PC-3 (cell line): ENCODE results near the gene VKORC1L1. TPM values are rescaled to one million over a fixed set of nuclear protein-coding genes. Genes with fewer than 3 reads are reported as not detected.
"Not testable (repeated sequence)": the region's sequence is repeated elsewhere in the genome, so short reads cannot be mapped to it uniquely, and the experiment has no call there.

Experiments
- ATAC-seq: fragments of 200-7000 bp; cut with Tn5 transposase; 2 replicates; pipeline ENCODE4 v1.9.1; 2020; ENCODE audit warnings: mild to moderate bottlenecking, moderate library complexity
- BruUV-seq: library from RNA; stranded (reverse); fragments of 400-500 nt; replicated peaks from 2 replicates; lab custom pipeline; 2021; lab: Mats Ljungman, UMichigan
- CTCF ChIA-PET: fragments of 300-600 bp; sonication (Branson Sonifier 250); formaldehyde crosslinking; loops from one replicate; lab custom pipeline; 2022; ENCODE audit warnings: antibody characterized with exemption; lab: Charles Lee
- POLR2A ChIA-PET: fragments of 300-600 bp; sonication (Branson Sonifier 250); formaldehyde crosslinking; loops from one replicate; lab custom pipeline; 2022; ENCODE audit warnings: antibody characterized with exemption; ENCODE audit not compliant: unreplicated experiment; lab: Charles Lee
- DNase-seq: peaks from one replicate; pipeline ENCODE4 v3.0.0-alpha.2; 2015
- H2AFZ ChIP-seq: fragments of 300-600 bp; sonication (generic); 2 replicates; pipeline ENCODE4 v1.6.0; 2016; ENCODE audit warnings: antibody characterized with exemption, low read length
- H3F3A ChIP-seq: fragments of 300-600 bp; sonication (generic); one replicate; pipeline ENCODE4 v1.6.0; 2017; ENCODE audit warnings: antibody characterized with exemption, low read length, control low read depth, mild to moderate bottlenecking; ENCODE audit not compliant: unreplicated experiment
- H3K27ac ChIP-seq: fragments of 300-600 bp; sonication (generic); 2 replicates; pipeline ENCODE4 v1.5.1; 2016; ENCODE audit warnings: mild to moderate bottlenecking, low read length
- H3K27me3 ChIP-seq: fragments of 300-600 bp; sonication (generic); 2 replicates; pipeline ENCODE4 v1.6.1; 2016; ENCODE audit warnings: low read length, mixed read lengths
- H3K36me3 ChIP-seq: fragments of 300-600 bp; sonication (generic); 2 replicates; pipeline ENCODE4 v1.6.1; 2016; ENCODE audit warnings: low read depth, mixed run types, low read length, mixed read lengths
- H3K4me1 ChIP-seq: fragments of 300-600 bp; sonication (generic); 2 replicates; pipeline ENCODE4 v1.5.1; 2016; ENCODE audit warnings: low read length; ENCODE audit not compliant: insufficient read depth
- H3K4me2 ChIP-seq: fragments of 300-600 bp; sonication (generic); 2 replicates; pipeline ENCODE4 v1.6.0; 2016; ENCODE audit warnings: low read length
- H3K4me3 ChIP-seq: fragments of 300-600 bp; sonication (generic); 2 replicates; pipeline ENCODE4 v1.5.1; 2016; ENCODE audit warnings: mild to moderate bottlenecking, low read length, mixed read lengths
- H3K79me2 ChIP-seq: fragments of 300-600 bp; sonication (generic); 2 replicates; pipeline ENCODE4 v1.6.1; 2017; ENCODE audit warnings: low read length, mixed read lengths
- H3K9ac ChIP-seq: fragments of 300-600 bp; sonication (generic); 2 replicates; pipeline ENCODE4 v1.6.0; 2016; ENCODE audit warnings: mild to moderate bottlenecking, low read length
- H3K9me2 ChIP-seq: fragments of 300-600 bp; sonication (generic); replicated peaks from 2 replicates; pipeline ENCODE4 v1.6.1; 2016; ENCODE audit warnings: mixed run types, low read length, mixed read lengths
- H3K9me3 ChIP-seq: fragments of 300-600 bp; sonication (generic); 2 replicates; pipeline ENCODE4 v1.6.1; 2016; ENCODE audit warnings: low read length, mixed read lengths
- H4K20me1 ChIP-seq: fragments of 300-600 bp; sonication (generic); 2 replicates; pipeline ENCODE4 v1.6.1; 2016; ENCODE audit warnings: low read length, mixed read lengths
- CTCF ChIP-seq: fragments of 300-600 bp; sonication (generic); conservative IDR thresholded peaks from 2 replicates; pipeline ENCODE4 v1.5.1; 2017; ENCODE audit warnings: antibody characterized with exemption, low read depth, mild to moderate bottlenecking, low read length
- EZH2 ChIP-seq: fragments of 300-600 bp; sonication (generic); IDR thresholded peaks from one replicate; pipeline ENCODE4 v1.6.1; 2017; ENCODE audit warnings: antibody characterized with exemption, mild to moderate bottlenecking, low read length; ENCODE audit not compliant: unreplicated experiment
- EZH2phosphoT487 ChIP-seq: fragments of 300-600 bp; sonication (generic); IDR thresholded peaks from 2 replicates; pipeline ENCODE4 v1.6.1; 2018; ENCODE audit warnings: mild to moderate bottlenecking, antibody characterized with exemption, low read length, borderline replicate concordance
- intact Hi-C: fragments of 100-400 bp; cut with micrococcal nuclease; formaldehyde crosslinking; loops from 2 replicates; pipeline ENCODE4 v1.9.0; 2023
- total RNA-seq: library from RNA; depleted of rRNA; stranded (reverse); fragments of >200 nt; gene quantifications from 2 replicates; pipeline ENCODE4 v1.2.3, GENCODE V29; 2014

The VKORC1L1 gene
- total RNA-seq, 1 experiment from 2014 or later: 7.6 TPM

GRCh38 chr7:65832281-65832680, 40.6 kb upstream of the VKORC1L1 start:
- H3K4me3 ChIP-seq: no peak overlapping the region
- H3K9me3 ChIP-seq: no peaks in the 10 kb centered on the region
- no peaks in the 10 kb centered on the region for H3K79me2 ChIP-seq
- POLR2A ChIA-PET: no interaction called here
- no TSS peak for BruUV-seq
- H3K9ac ChIP-seq: no peak overlapping the region
- intact Hi-C loops: no loop called here
- ATAC-seq: no peak
- no peak overlapping the region for H2AFZ ChIP-seq
- no peaks in the 10 kb centered on the region for H4K20me1 ChIP-seq
- DNase-seq: peak; percentile 16
- no peak for TF ChIP-seq EZH2
- TF ChIP-seq CTCF: no peak
- no peak for TF ChIP-seq EZH2phosphoT487
- no peaks in the 10 kb centered on the region for H3K27me3 ChIP-seq
- no peak overlapping the region for H3K4me2 ChIP-seq
- H3K4me1 ChIP-seq: no peaks in the 10 kb centered on the region
- CTCF ChIA-PET: no interaction called here
- no peaks in the 10 kb centered on the region for H3K36me3 ChIP-seq
- H3K9me2 ChIP-seq: no peaks in the 10 kb centered on the region
- H3K27ac ChIP-seq: no peak overlapping the region
- no peaks in the 10 kb centered on the region for H3F3A ChIP-seq

- intact Hi-C loops, H3K4me2 ChIP-seq, H3K36me3 ChIP-seq, H3F3A ChIP-seq, H3K4me3 ChIP-seq, H3K27ac ChIP-seq, ATAC-seq, H3K9me2 ChIP-seq, H3K79me2 ChIP-seq, H3K4me1 ChIP-seq, CTCF ChIA-PET, BruUV-seq, DNase-seq, H4K20me1 ChIP-seq, H3K9ac ChIP-seq, H3K9me3 ChIP-seq, H2AFZ ChIP-seq, H3K27me3 ChIP-seq: not testable (repeated sequence)
- POLR2A ChIA-PET: interaction anchor here (0.6 kb wide), 1 partner anchor 22 kb away, joined by 3 read pairs; no protein-coding TSS in a partner anchor
These were observed 36.2 kb upstream of the VKORC1L1 start for GRCh38 chr7:65836684-65837083.

GRCh38 chr7:65837541-65837956, 35.3 kb upstream of the VKORC1L1 start:
- H3K79me2 ChIP-seq, H3K4me3 ChIP-seq, ATAC-seq, intact Hi-C loops, H4K20me1 ChIP-seq, H3K36me3 ChIP-seq, H3K9me3 ChIP-seq, H3K4me2 ChIP-seq, H2AFZ ChIP-seq, H3F3A ChIP-seq, H3K9me2 ChIP-seq, H3K27me3 ChIP-seq, H3K4me1 ChIP-seq, H3K27ac ChIP-seq, CTCF ChIA-PET, H3K9ac ChIP-seq: not testable (repeated sequence)
- TSS peak; percentile 13 for BruUV-seq
- POLR2A ChIA-PET: interaction anchor here (0.6 kb wide), 1 partner anchor 23 kb away, joined by 3 read pairs; no protein-coding TSS in a partner anchor
- DNase-seq: peak; percentile 25

GRCh38 chr7:65839846-65840245, 33.0 kb upstream of the VKORC1L1 start:
- H2AFZ ChIP-seq: no peak overlapping the region
- no peaks in the 10 kb centered on the region for H3K27me3 ChIP-seq
- intact Hi-C loops: no loop called here
- no peaks in the 10 kb centered on the region for H4K20me1 ChIP-seq
- no peak for ATAC-seq
- no peak for DNase-seq
- H3K4me1 ChIP-seq: no peaks in the 10 kb centered on the region
- no TSS peak for BruUV-seq
- TF ChIP-seq CTCF: no peak
- TF ChIP-seq EZH2: no peak
- no peak for TF ChIP-seq EZH2phosphoT487
- H3K4me2 ChIP-seq: no peak overlapping the region
- H3K9me2 ChIP-seq: no peaks in the 10 kb centered on the region
- no peaks in the 10 kb centered on the region; the same call in 1 of the 2 replicates for H3K36me3 ChIP-seq
- no peaks in the 10 kb centered on the region for H3F3A ChIP-seq
- no peak overlapping the region for H3K4me3 ChIP-seq
- ChIA-PET POLR2A (no interaction called here), CTCF (no interaction called here)
- H3K79me2 ChIP-seq: no peaks in the 10 kb centered on the region
- H3K9me3 ChIP-seq: no peaks in the 10 kb centered on the region
- no peak overlapping the region for H3K27ac ChIP-seq
- H3K9ac ChIP-seq: no peak overlapping the region
